ENCODE measurements around the gene DUSP21. TPM values are rescaled to one million over a fixed set of nuclear protein-coding genes. Genes with fewer than 3 reads are reported as not detected.

The DUSP21 gene
- total RNA-seq, 4 donors from 2014 or later, result not detected

Other genes starting within 250 kb of the DUSP21 start
- gene KDM6A, start 29.2 kb downstream of the DUSP21 start, total RNA-seq, result 10 to 100 TPM; 35.0 to 69.5 (median 48.1) TPM

Data from thyroid gland (tissue), 4 donors.